Transverse colon (tissue), 4 donors: ENCODE data around the gene OPTC. TPM values are rescaled to one million over a fixed set of nuclear protein-coding genes. Genes with fewer than 3 reads are reported as not detected.

ENCODE experiments used
- DNase-seq: peaks from one replicate; pipeline ENCODE4 v3.0.0-alpha.2; 2019
- H3K27ac ChIP-seq, 4 donors: fragments of 200-600 bp; sonication (generic); 2 replicates each; pipeline ENCODE4 v1.5.1; 2016 to 2018; ENCODE audit warnings: inconsistent platforms in 4 of 4
- H3K27me3 ChIP-seq: fragments of 200-600 bp; sonication (generic); 2 replicates; pipeline ENCODE4 v1.5.1; 2017; ENCODE audit warnings: inconsistent platforms
- H3K36me3 ChIP-seq, 4 donors: fragments of 200-600 bp; sonication (generic); 2 replicates each; pipeline ENCODE4 v1.5.1; 2017 to 2019; ENCODE audit warnings: inconsistent platforms in 4 of 4
- H3K4me1 ChIP-seq, 4 donors: fragments of 200-600 bp; sonication (generic); 2 replicates each; pipeline ENCODE4 v1.5.1; 2017 to 2020; ENCODE audit warnings: inconsistent platforms in 4 of 4
- H3K4me3 ChIP-seq, 4 donors: fragments of 200-600 bp; sonication (generic); 1 replicate in 1 of 4; 2 replicates in 3 of 4; pipeline versions ENCODE4 v1.5.1 to v1.6.1; 2017 to 2019; ENCODE audit warnings: inconsistent platforms in 4 of 4
- H3K9me3 ChIP-seq, 2 donors: fragments of 200-600 bp; sonication (generic); 2 replicates each; pipeline ENCODE4 v1.5.1; 2017 to 2019; ENCODE audit warnings: inconsistent platforms in 2 of 2
- EP300 ChIP-seq: sonication (generic); formaldehyde crosslinking; IDR thresholded peaks from one replicate; pipeline ENCODE4 v1.6.1; 2017; ENCODE audit warnings: antibody characterized with exemption, low read depth
- POLR2A ChIP-seq: fragments of 450-650 bp; IDR thresholded peaks from one replicate; pipeline ENCODE4 v1.6.1; 2016; ENCODE audit warnings: antibody characterized with exemption, mild to moderate bottlenecking, moderate library complexity
- POLR2AphosphoS5 ChIP-seq, 3 donors: sonication (generic); formaldehyde crosslinking; IDR thresholded peaks; one replicate each; pipeline ENCODE4 v1.6.1; 2016; ENCODE audit warnings: antibody characterized with exemption in 3 of 3
- WGBS, 2 donors: methylation state at CpG; one replicate each; pipeline ENCODE4 v1.1.5; 2018; ENCODE audit warnings: low coverage in 1 of 2; 5-methylcytosine and 5-hydroxymethylcytosine counted together
- in situ Hi-C, 4 donors: fragments of 200-750 bp; cut with MboI; loops; one replicate each; pipeline versions ENCODE4 v1.15.0 to v1.15.1; 2017; ENCODE audit warnings: low sequenced_read_pairs in 3 of 4, low pct_ligation_motif_present in 1 of 4, low pct_unique_long_range_greater_than_20kb in 1 of 4
- intact Hi-C: fragments of 100-400 bp; cut with DNase I; formaldehyde crosslinking; loops from one replicate; pipeline ENCODE4 v1.15.1; 2023; ENCODE audit warnings: low total_unique reads
- total RNA-seq, 4 donors: library from RNA; depleted of rRNA; stranded (reverse); fragments of >200 nt; gene quantifications; one replicate each; pipeline ENCODE4 v1.1.0, GENCODE V29; 2016
- TF ChIP-seq, protein P1 (sequence below), 5 experiments: fragments of 200-600 bp in 3 of 5; fragments of 450-650 bp in 2 of 5; sonication (generic) in 3 of 5; IDR thresholded peaks; 1 replicate in 2 of 5; 2 replicates in 3 of 5; pipeline ENCODE4 v1.5.1; 2016 to 2017; ENCODE audit warnings: antibody characterized with exemption in 5 of 5, inconsistent platforms in 3 of 5, mild to moderate bottlenecking in 2 of 5, moderate library complexity in 1 of 5

OPTC gene
- total RNA-seq, 4 donors from 2014 or later = not detected

GRCh38 chr1:203473781-203474305, 20.1 kb upstream of the OPTC start:
- WGBS, 2 donors = 81 to 82% methylated on average over 5 to 9 of the region's 9 CpGs
- no peak for DNase-seq
- Histone ChIP-seq H3K27ac (peak overlapping the region in 2 of 4 donors; percentile 84 to 89), H3K4me1 (peaks cover 0 to 14% (median 5%) of the 10 kb centered on the region in 4 donors), H3K9me3 (no peaks in the 10 kb centered on the region), H3K36me3 (no peaks in the 10 kb centered on the region), H3K4me3 (no peak overlapping the region), H3K27me3 (no peaks in the 10 kb centered on the region)
- intact Hi-C loops (no loop called here), in situ Hi-C loops (loop anchor here in 1 of 4 donors (25.0 kb wide), 1 partner anchor 112 kb away; the partner anchor contains the start of gene FMOD)
- TF ChIP-seq POLR2AphosphoS5 (IDR thresholded peaks at IDR 0.05) (no peak), EP300 (no peak), POLR2A (no peak)
- TF ChIP-seq, protein P1, sequence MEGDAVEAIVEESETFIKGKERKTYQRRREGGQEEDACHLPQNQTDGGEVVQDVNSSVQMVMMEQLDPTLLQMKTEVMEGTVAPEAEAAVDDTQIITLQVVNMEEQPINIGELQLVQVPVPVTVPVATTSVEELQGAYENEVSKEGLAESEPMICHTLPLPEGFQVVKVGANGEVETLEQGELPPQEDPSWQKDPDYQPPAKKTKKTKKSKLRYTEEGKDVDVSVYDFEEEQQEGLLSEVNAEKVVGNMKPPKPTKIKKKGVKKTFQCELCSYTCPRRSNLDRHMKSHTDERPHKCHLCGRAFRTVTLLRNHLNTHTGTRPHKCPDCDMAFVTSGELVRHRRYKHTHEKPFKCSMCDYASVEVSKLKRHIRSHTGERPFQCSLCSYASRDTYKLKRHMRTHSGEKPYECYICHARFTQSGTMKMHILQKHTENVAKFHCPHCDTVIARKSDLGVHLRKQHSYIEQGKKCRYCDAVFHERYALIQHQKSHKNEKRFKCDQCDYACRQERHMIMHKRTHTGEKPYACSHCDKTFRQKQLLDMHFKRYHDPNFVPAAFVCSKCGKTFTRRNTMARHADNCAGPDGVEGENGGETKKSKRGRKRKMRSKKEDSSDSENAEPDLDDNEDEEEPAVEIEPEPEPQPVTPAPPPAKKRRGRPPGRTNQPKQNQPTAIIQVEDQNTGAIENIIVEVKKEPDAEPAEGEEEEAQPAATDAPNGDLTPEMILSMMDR (IDR thresholded peaks at IDR 0.05) = no peak

- H3K36me3 ChIP-seq = no peaks in the 10 kb centered on the region
- DNase-seq = peak; percentile 54
- H3K4me1 ChIP-seq = peaks cover 0 to 24% (median 10%) of the 10 kb centered on the region in 4 donors
- 17% methylated on average over 7 of the region's 8 CpGs; no CpG with 5 or more reads in 1 of the 2 donors for WGBS, 2 donors
- H3K4me3 ChIP-seq = peak within 1 kb of the TSS; percentile 26 to 48 (median 32)
- intact Hi-C loops = loop anchor here (5.0 kb wide), 1 partner anchor 198 kb away; no protein-coding TSS in a partner anchor
- H3K27me3 ChIP-seq = no peaks in the 10 kb centered on the region
- peak; percentile 68 for TF ChIP-seq POLR2A
- peak; percentile 86 to 94 (median 91) for TF ChIP-seq POLR2AphosphoS5 (IDR thresholded peaks at IDR 0.05)
- TF ChIP-seq, protein P1 (IDR thresholded peaks at IDR 0.05) = no peak
- H3K27ac ChIP-seq = peak within 1 kb of the TSS; percentile 75 to 89 (median 80)
- H3K9me3 ChIP-seq = no peaks in the 10 kb centered on the region
- in situ Hi-C loops = loop anchor here in 1 of 4 donors (25.0 kb wide), 1 partner anchor 113 kb away; the partner anchor contains the start of gene FMOD
These were observed 18.7 kb upstream of the OPTC start, which contains the start of gene PRELP for GRCh38 chr1:203475012-203475981. Gene PRELP, plus strand, starts transcription at chr1:203475806. Its CDS starts 7,379 bp downstream, at chr1:203483185.

GRCh38 chr1:203476216-203476814, 17.6 kb upstream of the OPTC start:
- DNase-seq = no peak
- in situ Hi-C loops = loop anchor here in 1 of 4 donors (25.0 kb wide), 1 partner anchor 114 kb away; the partner anchor contains the start of gene FMOD

More at GRCh38 chr1:203476216-203476814, 17.6 kb upstream of the OPTC start:
- Histone ChIP-seq H3K4me1 (peaks cover 4 to 33% (median 20%) of the 10 kb centered on the region in 4 donors), H3K36me3 (no peaks in the 10 kb centered on the region), H3K9me3 (no peaks in the 10 kb centered on the region), H3K4me3 (peak overlapping the region; percentile 26 to 48 (median 32)), H3K27me3 (no peaks in the 10 kb centered on the region), H3K27ac (peak overlapping the region; percentile 75 to 89 (median 80))
- 58 to 68% methylated on average over 3 to 9 of the region's 9 CpGs for WGBS, 2 donors
- TF ChIP-seq, protein P1 (IDR thresholded peaks at IDR 0.05) = no peak
- TF ChIP-seq POLR2AphosphoS5 (IDR thresholded peaks at IDR 0.05) (no peak), POLR2A (no peak), EP300 (no peak)
- intact Hi-C loops = loop anchor here (5.0 kb wide), 1 partner anchor 199 kb away; no protein-coding TSS in a partner anchor
